GM19463 (cell line): ENCODE results near the gene TM9SF4.
"Not testable (repeated sequence)": the region's sequence is repeated elsewhere in the genome, so short reads cannot be mapped to it uniquely, and the experiment has no call there.

Experiments
- ATAC-seq: cut with Tn5 transposase; IDR thresholded peaks from one replicate; pipeline ENCODE4 v1.9.1; 2021; ENCODE audit warnings: mild to moderate bottlenecking, moderate library complexity; ENCODE audit not compliant: unreplicated experiment

Gene TM9SF4

DNA sequence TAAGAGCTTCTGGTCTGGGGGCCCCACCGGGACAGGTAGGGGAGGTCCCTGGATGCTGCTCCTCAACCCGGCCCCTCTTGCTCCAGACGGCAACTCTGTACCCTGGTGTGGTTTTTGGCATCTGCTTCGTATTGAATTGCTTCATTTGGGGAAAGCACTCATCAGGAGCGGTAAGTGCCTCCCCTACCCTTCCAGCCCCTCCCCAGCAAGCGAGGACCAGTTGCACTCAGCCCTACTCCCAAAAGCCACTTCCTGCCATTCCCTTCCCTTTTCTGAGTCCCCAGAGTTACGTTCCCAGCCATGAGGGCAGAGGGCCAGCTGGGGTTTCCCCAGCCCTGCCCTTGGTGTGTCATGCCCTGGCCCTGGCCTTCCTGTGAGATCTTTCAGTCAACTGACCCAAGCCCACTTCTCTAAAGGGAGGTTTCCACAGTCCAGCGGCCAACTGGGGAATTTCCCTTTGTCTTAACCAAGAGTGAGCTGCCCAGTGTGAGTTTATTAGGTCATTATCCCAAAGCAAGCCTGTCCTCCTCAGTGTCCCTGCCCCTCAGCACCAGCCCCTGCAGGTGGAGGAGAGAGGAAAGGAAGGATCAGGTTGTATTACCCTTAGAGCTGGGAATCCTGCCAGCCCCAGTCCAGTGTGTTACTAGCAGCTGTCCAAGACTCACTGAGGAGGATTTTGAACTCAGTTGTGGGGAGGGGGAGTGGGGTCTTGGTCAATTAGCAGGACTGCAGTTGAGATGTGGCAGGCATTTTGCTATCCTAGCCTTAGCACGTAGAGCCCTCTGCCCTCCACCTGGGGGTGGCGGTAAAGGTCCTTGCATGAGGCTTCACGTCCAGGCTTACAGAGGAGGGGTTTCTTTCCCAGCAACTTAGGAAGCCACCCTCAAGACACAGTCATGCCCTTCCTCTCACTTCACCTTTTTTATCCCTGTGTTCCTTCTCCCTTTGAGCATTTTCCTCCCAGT is 45.8 kb downstream of the TM9SF4 start:
- no peak for ATAC-seq

DNA sequence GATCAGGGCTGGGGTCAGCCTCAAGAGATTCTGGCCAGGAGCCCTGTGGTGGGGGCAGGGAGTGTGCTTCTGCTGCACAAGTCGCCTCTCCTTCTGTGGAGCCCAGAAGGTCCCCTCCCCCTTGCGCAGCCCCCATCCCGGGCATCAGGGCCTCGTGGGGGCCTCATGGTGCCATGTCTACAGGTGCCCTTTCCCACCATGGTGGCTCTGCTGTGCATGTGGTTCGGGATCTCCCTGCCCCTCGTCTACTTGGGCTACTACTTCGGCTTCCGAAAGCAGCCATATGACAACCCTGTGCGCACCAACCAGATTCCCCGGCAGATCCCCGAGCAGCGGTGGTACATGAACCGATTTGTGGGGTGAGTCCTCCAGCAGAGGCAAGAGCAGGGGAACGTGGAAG is 48.1 kb downstream of the TM9SF4 start:
- no peak for ATAC-seq

DNA sequence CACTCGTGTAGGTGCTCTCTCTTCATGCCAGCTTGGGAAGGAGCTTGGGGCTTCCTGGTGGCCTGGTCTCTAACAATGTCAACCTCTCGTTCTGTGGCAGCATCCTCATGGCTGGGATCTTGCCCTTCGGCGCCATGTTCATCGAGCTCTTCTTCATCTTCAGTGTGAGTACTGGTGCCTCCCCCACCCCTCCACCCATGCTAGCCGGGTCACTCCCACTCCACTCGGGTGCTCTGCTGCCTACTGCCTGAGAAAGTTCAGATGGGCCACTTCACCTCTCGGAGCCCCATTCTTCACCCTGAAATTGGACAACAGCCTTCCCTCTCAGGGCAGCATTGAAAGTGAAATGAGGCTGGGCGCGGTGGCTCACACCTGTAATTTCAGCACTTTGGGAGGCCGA is 48.8 kb downstream of the TM9SF4 start:
- no peak for ATAC-seq

DNA sequence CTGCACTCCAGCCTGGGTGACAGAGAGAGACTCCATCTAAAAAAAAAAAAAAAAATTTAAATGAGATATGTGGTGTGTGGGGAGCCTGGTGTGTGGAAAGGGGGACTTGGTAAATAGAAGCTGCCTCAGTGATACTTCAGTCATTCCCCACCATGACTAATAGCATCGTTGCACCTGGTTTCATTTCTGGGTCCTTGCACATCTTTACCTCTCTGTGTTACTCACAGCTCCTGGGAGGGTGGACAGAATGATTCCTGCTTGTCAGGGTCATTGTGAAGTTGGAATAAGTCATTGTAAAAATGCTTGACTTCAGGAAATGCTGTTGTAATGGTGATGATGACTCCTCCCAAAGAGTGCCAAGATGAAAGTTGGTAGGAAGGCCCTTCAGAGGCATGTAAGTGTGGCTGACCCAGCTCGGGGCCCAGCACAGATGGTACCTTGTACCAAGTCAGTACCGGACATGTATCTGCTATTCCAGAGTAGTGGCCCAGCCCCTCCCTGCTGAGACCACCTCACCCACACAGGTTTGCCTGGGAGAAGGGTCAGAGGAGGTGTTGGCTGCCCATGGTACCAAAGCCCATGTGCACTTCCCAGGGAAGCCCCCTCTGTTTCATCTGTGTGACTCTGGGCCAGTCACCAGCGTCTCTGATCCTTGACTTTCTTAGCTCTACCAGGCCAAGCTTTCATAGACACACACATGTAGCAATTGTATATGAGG is 49.6 kb downstream of the TM9SF4 start:
- no peak for ATAC-seq

DNA sequence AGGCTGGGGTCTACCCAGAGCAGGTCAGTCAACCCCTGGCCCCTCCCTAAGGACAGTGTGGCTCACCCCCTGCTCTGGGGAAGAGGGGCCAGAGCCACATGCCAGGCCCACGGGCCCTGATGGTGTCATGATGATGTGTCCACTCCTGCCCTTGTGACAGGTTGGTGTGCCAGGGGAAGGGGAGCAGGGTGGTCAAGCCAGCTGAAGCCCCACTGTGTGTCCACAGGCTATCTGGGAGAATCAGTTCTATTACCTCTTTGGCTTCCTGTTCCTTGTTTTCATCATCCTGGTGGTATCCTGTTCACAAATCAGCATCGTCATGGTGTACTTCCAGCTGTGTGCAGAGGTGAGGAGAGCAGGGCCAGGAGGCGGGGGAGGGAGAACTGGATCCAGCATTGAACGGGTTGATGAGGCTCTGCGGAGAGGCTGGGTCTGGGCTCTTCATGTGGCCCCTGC is 50.3 kb downstream of the TM9SF4 start:
- no peak for ATAC-seq

- no peak for ATAC-seq
Observed at GRCh38 chr20:32160341-32160740, 50.8 kb downstream of the TM9SF4 start.

- no peak for ATAC-seq
Observed at GRCh38 chr20:32162351-32162750, 52.8 kb downstream of the TM9SF4 start.

DNA sequence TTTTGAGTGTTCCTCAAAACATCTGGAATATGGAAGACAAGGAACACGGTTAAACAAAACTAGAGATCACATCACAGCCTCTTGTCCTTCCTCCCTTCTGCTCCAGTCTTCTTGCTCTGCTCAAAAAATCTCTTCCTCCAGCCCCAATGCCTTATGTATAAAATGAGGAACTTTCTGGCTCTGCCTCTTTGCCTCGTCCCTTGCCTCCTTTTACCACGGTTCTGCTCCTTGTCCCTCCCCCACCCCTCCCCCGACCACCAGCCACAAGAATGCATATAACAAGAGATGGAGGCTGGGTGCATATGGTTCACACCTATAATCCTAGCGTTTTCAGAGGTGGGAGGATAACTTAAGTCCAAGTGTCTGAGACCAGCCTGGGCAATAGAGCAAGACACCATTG is 54.4 kb downstream of the TM9SF4 start:
- no peak for ATAC-seq

- no peak for ATAC-seq
Observed at GRCh38 chr20:32164984-32165735, 55.6 kb downstream of the TM9SF4 start.

- no peak for ATAC-seq
Observed at GRCh38 chr20:32165836-32166545, 56.5 kb downstream of the TM9SF4 start.

- no peak for ATAC-seq
Observed at GRCh38 chr20:32167552-32167951, 58.0 kb downstream of the TM9SF4 start.

DNA sequence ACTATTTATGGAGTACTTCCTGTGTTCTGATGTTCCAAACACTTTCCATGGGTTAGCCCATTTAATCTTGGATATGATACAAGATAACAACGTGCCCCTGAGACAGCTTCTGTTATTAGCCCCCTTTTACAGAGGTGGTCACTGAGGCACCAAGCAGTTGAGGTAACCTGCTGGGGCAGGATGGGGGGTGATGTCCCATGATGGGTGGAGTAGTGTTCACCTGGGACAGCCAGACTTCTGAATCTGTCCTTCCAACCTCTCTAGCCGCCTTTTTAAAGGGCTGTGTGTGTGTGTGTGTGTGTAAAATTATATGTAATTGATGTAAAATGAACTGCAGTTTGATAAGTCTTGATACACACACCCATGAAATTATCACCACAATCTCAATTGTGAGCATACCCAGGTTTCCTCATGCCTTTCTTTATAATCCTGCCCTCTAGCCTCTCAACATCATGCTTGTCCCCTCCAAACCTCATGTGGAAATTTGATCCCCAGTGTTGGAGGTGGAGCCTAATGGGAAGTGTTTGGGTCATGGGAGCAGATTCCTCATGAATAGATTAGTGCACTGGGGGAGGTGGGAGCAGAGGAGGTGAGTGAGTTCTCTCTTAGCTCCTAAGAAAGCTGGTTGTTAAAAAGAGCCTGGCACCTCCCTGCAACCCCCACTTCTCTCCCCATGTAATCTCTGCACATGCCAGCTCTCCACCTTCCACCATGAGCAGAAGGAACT is 58.8 kb downstream of the TM9SF4 start:
- ATAC-seq: no peak

GRCh38 chr20:32177696-32178095 is 68.2 kb downstream of the TM9SF4 start:
- not testable (repeated sequence) for ATAC-seq

- ATAC-seq: no peak
Observed at GRCh38 chr20:32179515-32179914, 70.0 kb downstream of the TM9SF4 start.

GRCh38 chr20:32179934-32180333 is 70.4 kb downstream of the TM9SF4 start:
- ATAC-seq: no peak

GRCh38 chr20:32181606-32182005 is 72.1 kb downstream of the TM9SF4 start:
- ATAC-seq: no peak

- ATAC-seq: no peak
Observed at GRCh38 chr20:32183947-32184635, 74.6 kb downstream of the TM9SF4 start.

DNA sequence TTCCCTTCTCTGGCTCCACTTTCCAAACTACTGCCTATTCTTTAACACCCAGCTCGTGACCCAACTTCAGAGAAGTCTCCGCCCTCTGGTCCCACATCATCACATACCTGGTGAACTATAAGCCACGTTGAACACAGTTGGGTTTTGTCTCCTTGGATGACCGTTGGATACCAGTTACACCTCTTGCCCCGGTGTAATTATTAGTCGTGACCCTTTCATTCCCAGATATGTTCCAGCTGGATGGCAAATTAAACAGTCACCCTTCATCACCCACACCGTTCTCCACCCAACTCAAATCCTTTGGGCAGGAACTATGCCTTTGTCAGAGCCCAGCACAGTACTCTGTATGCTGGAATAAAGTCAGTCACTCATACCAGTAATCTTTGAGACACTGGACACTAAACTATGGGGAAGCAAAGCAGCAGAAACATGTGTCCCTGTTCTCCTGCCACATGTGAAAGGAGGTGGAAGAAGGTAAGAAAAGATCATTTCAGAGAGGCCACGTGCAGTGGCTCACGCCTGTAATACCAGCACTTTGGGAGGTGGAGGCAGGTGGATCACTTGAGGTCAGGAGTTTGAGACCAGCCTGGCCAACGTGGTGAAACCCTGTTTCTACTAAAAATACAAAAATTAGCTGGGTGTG is 75.6 kb downstream of the TM9SF4 start:
- ATAC-seq: no peak

- no peak for ATAC-seq
Observed at GRCh38 chr20:32186506-32186905, 77.0 kb downstream of the TM9SF4 start.
